SU-DHL-6 (cell line): Measurements from ENCODE around the gene FKBP5.

Experiments used
- CTCF ChIP-seq: fragments of 200-600 bp; sonication (generic); IDR thresholded peaks from one replicate; pipeline ENCODE4 v1.5.1; 2017; ENCODE audit warnings: antibody characterized with exemption, mild to moderate bottlenecking, low read length, moderate library complexity; ENCODE audit not compliant: insufficient read depth, poor library complexity, severe bottlenecking
- EZH2phosphoT487 ChIP-seq: fragments of 200-600 bp; sonication (generic), shearing (Covaris generic); conservative IDR thresholded peaks from 2 replicates; pipeline ENCODE4 v1.6.1; 2018; ENCODE audit warnings: mild to moderate bottlenecking, antibody characterized with exemption, low read length, moderate library complexity, mixed read lengths

- no peak for TF ChIP-seq CTCF
- TF ChIP-seq EZH2phosphoT487, result no peak
These were observed 79.1 kb downstream of the FKBP5 start for GRCh38 chr6:35609588-35609987.
